GM12875 (cell line): ENCODE measurements around the gene ATP9A.

Source experiments
- H3K4me3 ChIP-seq: one replicate; pipeline ENCODE4 v1.5.1; 2011; ENCODE audit warnings: low read depth, low read length, control low read depth
- TF ChIP-seq, protein P1 (sequence below): IDR thresholded peaks from 2 replicates; pipeline ENCODE4 v1.5.1; 2011; ENCODE audit warnings: low read depth, mild to moderate bottlenecking, control low read depth, inconsistent platforms, low read length, moderate library complexity, borderline replicate concordance; ENCODE audit not compliant: insufficient read depth

ATP9A gene

GRCh38 chr20:51667002-51667408 is 101.2 kb downstream of the ATP9A start:
- no peak overlapping the region for H3K4me3 ChIP-seq
- TF ChIP-seq, protein P1, sequence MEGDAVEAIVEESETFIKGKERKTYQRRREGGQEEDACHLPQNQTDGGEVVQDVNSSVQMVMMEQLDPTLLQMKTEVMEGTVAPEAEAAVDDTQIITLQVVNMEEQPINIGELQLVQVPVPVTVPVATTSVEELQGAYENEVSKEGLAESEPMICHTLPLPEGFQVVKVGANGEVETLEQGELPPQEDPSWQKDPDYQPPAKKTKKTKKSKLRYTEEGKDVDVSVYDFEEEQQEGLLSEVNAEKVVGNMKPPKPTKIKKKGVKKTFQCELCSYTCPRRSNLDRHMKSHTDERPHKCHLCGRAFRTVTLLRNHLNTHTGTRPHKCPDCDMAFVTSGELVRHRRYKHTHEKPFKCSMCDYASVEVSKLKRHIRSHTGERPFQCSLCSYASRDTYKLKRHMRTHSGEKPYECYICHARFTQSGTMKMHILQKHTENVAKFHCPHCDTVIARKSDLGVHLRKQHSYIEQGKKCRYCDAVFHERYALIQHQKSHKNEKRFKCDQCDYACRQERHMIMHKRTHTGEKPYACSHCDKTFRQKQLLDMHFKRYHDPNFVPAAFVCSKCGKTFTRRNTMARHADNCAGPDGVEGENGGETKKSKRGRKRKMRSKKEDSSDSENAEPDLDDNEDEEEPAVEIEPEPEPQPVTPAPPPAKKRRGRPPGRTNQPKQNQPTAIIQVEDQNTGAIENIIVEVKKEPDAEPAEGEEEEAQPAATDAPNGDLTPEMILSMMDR: no peak

DNA sequence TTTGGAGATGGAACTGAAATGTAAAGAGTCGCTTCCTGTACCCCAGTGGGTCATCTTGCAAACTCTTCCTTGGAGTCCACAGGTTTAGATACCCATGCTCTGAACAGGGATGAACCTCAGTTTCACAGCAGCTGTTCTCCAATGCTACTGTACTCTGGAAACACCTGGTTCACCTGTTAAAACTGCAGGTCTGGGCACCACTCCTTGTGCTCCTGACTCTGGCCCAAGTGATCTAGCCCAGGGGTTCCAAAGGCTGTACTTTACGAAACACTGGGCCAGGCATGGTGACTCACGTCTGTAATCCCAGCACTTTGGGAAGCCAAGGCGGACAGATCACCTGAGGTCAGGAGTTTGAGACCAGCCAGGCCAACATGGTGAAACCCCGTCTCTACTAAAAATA is 102.1 kb downstream of the ATP9A start:
- TF ChIP-seq, protein P1: no peak
- H3K4me3 ChIP-seq: no peak overlapping the region

DNA sequence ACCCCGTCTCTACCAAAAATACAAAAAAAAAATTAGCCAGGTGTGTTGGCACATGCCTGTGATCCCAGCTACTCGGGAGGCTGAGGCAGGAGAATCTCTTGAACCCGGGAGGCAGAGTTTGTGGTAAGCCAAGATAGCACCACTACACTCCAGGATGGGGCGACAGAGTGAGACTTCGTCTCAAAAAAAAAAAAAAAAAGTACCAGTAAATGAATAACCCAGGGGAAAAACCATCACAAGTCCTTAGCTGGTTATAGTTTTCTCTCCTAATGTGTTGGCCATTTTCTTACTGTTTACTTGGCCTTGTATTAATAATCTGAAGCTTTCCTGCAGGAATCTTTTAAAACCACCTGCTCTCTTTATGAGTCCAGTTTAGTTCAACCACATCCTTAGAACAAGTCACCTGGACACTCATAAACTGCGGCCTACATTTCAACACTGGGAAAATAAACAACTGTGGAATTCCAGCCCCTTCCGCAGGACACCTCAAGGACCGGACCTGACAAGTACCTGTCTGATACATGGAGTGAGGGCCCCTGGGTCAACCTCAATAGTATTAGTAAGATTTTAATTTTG is 102.6 kb downstream of the ATP9A start:
- no peak overlapping the region for H3K4me3 ChIP-seq
- TF ChIP-seq, protein P1: no peak

- TF ChIP-seq, protein P1: no peak
- no peak overlapping the region for H3K4me3 ChIP-seq
Measured at GRCh38 chr20:51661609-51662178, 106.5 kb downstream of the ATP9A start.

DNA sequence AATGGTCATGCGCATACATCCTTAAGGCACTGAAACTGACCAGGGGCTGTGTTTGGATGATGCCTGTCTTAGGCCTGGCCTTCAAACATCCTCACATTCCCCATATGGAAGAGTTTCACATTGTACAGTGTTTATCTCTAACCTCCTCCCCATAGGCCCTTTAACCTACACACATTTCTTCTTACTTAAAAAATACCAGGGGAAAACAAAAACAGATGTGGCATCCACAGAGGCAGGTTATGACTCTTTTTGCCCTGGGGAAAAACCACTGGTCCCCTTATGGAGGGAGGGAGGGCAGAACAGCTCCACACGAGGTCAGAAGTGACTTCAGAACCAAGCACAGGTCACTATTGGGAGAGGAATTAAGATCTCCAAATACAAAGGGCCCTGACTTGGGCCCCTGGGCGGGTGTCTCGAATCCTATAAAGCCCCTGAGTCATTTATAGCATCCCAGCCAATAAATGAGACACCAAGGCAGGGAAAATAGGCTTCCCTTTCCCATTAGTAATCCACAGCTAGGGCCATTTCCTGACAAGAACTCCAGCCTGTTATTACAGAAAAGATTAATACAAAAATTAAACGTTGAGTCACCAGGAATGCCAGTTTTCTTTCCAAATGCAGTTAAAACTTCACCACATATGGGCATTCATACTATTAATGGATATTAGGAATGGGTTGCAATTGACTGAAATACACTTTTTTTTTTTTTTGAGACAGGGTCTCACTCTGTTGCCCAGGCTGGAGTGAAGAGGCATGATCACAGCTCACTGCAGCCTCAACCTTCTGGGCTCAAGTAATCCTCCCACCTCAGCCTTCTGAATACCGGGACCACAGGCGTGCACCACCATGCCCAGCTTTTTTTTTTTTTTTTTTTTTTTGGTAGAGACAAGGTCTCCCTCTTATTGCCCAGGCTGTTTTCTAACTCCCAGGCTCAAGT is 107.2 kb downstream of the ATP9A start:
- H3K4me3 ChIP-seq: no peak overlapping the region
- TF ChIP-seq, protein P1: no peak

DNA sequence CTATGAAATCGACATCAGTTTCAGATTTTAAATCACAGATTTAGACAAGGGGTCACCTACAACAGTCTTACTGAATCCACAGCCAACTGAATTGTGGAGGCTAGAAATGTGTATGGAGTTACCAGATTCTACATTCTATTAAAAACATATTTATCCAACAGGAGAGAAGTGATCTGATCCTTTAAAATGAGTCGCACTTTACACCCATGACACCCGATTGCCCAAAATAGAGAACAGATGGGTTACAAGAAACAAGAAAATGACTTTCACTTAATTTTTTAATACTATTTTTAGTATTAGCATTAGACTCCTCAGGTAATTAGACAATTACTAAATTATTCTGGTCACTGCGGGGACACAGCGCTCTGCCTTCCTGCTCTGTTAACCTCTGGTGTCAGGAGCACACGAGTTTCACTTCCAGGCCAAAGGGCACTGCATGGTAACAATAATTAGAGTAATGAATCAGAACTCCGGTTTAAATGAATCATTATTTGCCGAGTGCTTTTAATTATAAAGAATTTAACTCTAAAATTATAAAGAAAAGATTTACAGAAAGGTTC is 108.6 kb downstream of the ATP9A start:
- H3K4me3 ChIP-seq: no peak overlapping the region
- TF ChIP-seq, protein P1: no peak
